Omental fat pad (tissue), 4 donors: ENCODE data around the gene C1orf198. TPM values are rescaled to one million over a fixed set of nuclear protein-coding genes. Genes with fewer than 3 reads are reported as not detected.

Source experiments
- ATAC-seq: fragments of 150-250 bp; one replicate; pipeline ENCODE4 v1.9.1; 2016; ENCODE audit warnings: mild to moderate bottlenecking, moderate library complexity; ENCODE audit not compliant: low FRiP score
- DNase-seq: peaks from one replicate; pipeline ENCODE4 v3.0.0-alpha.2; 2019; ENCODE audit warnings: low spot score
- total RNA-seq, 4 donors: library from RNA; depleted of rRNA; stranded (reverse); fragments of >200 nt; gene quantifications; one replicate each; pipeline ENCODE4 v1.1.0, GENCODE V29; 2016
- TF ChIP-seq, protein P1 (sequence below), 3 donors: fragments of 450-650 bp; IDR thresholded peaks; one replicate each; pipeline ENCODE4 v1.5.1; 2016 to 2017; ENCODE audit warnings: antibody characterized with exemption in 3 of 3, mild to moderate bottlenecking in 3 of 3, moderate library complexity in 2 of 3

The C1orf198 gene
- total RNA-seq, 4 donors from 2014 or later, result 32.8 to 98.4 (median 63.2) TPM

DNA sequence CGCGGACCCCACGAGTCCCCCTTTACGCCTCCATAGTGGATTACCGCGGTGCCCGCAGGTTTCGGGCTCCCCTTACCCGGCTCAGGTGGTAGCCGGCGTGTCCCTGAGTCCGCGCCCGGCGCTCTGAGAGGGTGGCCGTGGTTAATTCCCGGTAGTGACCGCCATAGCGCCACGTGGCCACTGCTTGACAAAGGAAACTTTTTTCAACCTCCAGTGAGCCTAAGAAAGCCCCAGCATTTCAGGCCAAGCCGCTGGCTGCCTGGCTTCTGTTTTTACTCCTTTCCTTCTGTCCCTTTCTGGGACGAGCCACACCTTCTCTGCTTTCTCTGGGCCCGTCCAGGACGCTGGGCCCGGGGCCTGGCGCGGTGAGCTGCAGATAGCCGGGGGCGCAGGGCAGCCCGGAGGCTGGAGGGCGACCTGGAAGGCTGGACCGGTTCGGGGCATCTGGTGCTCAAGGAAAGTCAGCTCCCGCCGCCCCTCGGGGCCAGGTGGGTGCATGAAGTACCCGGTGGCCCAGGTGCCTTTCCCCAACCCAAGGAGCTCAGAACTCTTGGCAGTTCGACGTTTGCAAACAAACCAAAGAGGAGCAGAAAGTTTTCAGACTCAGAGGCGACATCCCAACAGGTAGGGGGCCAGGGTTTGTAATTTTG is 540 bp upstream of the C1orf198 start:
- DNase-seq (no peak), ATAC-seq (peak; percentile 37)
- TF ChIP-seq, protein P1, sequence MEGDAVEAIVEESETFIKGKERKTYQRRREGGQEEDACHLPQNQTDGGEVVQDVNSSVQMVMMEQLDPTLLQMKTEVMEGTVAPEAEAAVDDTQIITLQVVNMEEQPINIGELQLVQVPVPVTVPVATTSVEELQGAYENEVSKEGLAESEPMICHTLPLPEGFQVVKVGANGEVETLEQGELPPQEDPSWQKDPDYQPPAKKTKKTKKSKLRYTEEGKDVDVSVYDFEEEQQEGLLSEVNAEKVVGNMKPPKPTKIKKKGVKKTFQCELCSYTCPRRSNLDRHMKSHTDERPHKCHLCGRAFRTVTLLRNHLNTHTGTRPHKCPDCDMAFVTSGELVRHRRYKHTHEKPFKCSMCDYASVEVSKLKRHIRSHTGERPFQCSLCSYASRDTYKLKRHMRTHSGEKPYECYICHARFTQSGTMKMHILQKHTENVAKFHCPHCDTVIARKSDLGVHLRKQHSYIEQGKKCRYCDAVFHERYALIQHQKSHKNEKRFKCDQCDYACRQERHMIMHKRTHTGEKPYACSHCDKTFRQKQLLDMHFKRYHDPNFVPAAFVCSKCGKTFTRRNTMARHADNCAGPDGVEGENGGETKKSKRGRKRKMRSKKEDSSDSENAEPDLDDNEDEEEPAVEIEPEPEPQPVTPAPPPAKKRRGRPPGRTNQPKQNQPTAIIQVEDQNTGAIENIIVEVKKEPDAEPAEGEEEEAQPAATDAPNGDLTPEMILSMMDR (IDR thresholded peaks at IDR 0.05), result no peak

DNA sequence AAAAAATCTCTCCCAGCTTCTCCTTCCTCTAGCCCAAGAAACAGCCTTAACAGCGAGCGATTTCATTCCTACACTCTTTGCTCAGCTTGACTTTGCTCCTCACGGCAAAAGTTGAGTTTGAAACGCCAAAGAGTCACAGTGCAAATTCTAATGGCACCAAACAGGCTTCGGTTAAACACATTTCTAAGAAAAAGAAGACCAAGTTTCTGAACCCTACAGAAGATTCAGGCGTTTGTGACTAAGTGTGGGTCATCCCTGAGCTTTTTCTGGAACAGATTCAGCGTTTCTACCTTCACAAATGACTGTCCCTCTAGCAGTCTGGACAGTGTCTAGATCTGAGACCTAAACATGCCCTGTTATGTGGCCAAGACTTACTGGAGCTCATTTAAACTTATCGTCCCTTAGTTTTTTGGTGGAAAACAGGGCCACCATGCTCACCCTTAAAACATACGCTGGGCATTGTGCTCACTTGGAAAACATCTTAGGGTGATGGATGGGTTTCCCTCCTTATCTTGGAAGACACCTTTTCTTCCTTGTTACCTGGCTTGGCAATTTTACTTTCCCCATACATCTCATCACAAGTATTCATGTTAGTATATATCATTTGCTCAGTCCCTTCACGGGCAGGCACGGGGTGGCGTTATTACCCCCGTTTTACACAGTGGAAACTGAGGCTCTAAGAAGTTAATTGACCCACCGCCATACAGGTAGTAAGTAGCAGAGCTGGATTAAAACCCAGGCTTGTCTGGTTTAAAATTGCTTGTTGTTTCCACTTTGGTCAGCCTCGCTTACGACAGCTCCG is 1.0 kb downstream of the C1orf198 start:
- no peak for DNase-seq
- no peak for ATAC-seq
- TF ChIP-seq, protein P1 (IDR thresholded peaks at IDR 0.05), result no peak

DNA sequence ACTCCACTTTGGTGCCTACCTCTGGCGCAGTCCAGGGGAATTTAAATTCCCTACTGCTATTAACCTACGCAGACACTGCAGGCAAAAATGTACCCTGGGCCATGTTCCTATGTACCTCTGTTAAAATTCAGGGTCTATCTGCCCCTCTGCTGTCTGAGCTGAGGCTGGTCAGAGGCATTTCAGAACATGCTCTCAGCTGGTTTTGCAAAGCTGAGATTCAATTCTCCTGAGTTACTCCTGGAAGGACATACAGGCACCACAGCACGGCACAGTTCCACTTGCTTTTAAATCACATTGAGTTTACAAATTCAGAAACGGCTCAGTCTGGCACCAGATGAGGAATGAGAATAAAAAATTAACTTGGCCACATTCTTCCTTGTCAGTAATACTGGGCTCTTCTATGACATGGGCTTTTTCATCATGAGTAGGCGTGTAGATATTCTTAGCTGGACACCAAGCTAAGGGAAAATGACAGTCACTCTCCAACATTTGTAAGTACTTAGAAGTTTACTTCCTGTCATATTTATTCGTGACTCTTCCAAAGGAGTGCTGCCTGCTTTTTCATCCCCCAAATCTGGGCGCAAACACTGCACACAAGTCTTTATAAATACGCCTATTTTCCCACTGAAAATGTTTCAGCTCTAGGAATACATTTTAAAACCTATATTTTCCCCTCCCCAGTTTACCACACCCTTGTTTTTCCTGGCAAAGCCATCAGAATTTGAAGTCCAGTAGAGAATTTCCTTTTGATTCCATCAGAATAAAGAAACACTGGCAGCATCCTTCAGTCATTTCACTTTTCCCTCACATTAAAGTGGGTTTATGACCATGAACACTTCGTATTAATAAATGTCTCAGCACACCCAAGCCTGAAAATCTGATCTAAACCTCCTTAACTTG is 1.9 kb downstream of the C1orf198 start:
- DNase-seq (no peak), ATAC-seq (no peak)
- TF ChIP-seq, protein P1 (IDR thresholded peaks at IDR 0.05), result no peak

DNA sequence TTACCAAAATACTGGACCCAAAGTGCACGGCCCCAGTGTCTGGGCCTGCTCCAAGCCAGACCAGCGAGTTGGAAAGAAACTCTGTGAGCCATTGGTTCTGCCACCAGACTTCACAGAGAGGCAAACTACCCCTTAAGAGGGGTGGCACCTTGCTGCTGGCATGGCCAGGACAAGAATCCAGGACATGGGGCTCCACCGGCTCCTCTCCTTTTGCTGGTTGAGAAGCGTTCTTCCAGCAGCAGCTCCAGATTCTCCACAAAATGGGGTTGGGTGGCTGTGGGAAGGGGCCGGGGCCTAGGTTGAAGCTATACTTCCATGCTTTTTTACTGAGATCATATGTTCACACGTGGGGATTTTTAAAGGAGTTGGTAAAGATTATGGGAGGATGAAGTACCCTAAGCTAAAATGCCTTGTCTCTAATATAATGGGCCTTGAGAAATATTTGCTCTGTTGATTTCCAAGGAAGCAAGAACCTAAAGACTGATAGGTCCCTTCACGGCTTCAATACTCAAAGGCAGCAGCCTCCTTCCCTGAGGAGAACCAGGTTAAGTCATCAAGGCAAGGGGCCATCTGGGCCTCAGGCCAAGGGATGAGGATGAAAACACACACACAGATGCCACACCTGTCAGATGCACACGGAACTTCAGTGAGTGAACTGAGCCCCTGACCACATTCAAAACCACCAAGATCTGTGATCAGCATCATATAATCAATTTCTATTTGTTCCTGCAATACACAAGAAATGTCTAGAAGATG is 3.1 kb downstream of the C1orf198 start:
- ATAC-seq (no peak), DNase-seq (no peak)
- TF ChIP-seq, protein P1 (IDR thresholded peaks at IDR 0.05), result no peak

DNA sequence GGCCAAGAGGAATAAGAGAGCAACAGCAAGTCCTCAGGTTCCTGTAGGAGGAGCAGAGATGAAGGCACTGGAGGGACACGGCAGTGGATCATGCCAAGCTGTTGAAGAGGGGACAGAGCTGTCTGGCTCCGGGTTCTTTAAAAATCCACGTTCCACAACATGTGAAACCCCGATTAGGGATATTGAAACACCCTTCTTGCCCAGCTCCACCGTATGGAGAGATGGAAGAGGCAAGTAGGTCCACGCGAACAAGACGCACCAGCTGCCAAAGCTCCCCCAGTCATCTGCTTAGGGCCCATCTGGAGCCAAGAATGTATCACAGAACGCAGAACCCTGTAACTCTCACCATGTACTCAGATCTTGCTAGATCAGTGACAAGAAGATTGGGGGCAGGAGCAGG is 3.9 kb downstream of the C1orf198 start:
- ATAC-seq, result no peak
- TF ChIP-seq, protein P1 (IDR thresholded peaks at IDR 0.05), result no peak
- DNase-seq, result no peak

DNA sequence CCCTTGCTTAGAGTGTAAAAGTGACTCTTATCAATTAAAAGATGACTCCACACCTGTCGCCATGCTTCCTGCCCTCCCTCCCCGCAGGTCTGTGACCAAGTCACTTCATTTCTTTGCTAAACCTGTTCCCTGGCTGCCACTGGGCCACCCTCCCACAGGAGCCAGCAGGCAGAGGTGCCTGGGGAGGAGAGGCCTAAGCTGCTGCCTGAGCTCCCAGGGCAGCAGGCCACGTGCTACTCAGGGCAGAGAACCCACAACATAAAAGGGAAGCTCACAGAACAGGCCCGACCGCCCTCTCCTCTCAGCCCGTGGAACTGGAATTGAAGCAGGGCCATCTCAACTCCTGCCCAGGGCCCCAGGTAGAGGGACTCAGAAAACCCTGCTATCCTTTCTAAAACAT is 4.9 kb downstream of the C1orf198 start:
- no peak for ATAC-seq
- TF ChIP-seq, protein P1 (IDR thresholded peaks at IDR 0.05), result no peak
- no peak for DNase-seq
